HPDE6-E6E7 (cell line): ENCODE measurements around the gene CTNND2.
"Not testable (repeated sequence)": the region's sequence is repeated elsewhere in the genome, so short reads cannot be mapped to it uniquely, and the experiment has no call there.

Experiments used
- DNase-seq: peaks from one replicate; pipeline ENCODE4 v3.0.0; 2011; ENCODE audit warnings: missing footprints; ENCODE audit errors: extremely low spot score

The CTNND2 gene

GRCh38 chr5:11319836-11320580, 584.2 kb downstream of the CTNND2 start:
- DNase-seq = peak; percentile 13

- DNase-seq = not testable (repeated sequence)
These were observed 590.6 kb downstream of the CTNND2 start for GRCh38 chr5:11313694-11314093.

GRCh38 chr5:11311731-11312130, 592.5 kb downstream of the CTNND2 start:
- DNase-seq = no peak

GRCh38 chr5:11311272-11311671, 593.0 kb downstream of the CTNND2 start:
- no peak for DNase-seq

GRCh38 chr5:11310158-11310557, 594.1 kb downstream of the CTNND2 start:
- no peak for DNase-seq

GRCh38 chr5:11306365-11306764, 597.9 kb downstream of the CTNND2 start:
- no peak for DNase-seq

- no peak for DNase-seq
These were observed 599.0 kb downstream of the CTNND2 start for GRCh38 chr5:11305245-11305644.

GRCh38 chr5:11304641-11305040, 599.6 kb downstream of the CTNND2 start:
- DNase-seq = no peak

GRCh38 chr5:11302663-11303062, 601.6 kb downstream of the CTNND2 start:
- no peak for DNase-seq

- no peak for DNase-seq
These were observed 603.1 kb downstream of the CTNND2 start for GRCh38 chr5:11301171-11301570.

- no peak for DNase-seq
These were observed 603.5 kb downstream of the CTNND2 start for GRCh38 chr5:11300736-11301135.

GRCh38 chr5:11298877-11299276, 605.4 kb downstream of the CTNND2 start:
- DNase-seq = no peak

- DNase-seq = no peak
These were observed 610.7 kb downstream of the CTNND2 start for GRCh38 chr5:11293523-11293922.

- DNase-seq = no peak
These were observed 611.4 kb downstream of the CTNND2 start for GRCh38 chr5:11292648-11293356.

GRCh38 chr5:11289733-11290132, 614.5 kb downstream of the CTNND2 start:
- no peak for DNase-seq

GRCh38 chr5:11289208-11289607, 615.0 kb downstream of the CTNND2 start:
- no peak for DNase-seq

GRCh38 chr5:11281842-11282241, 622.4 kb downstream of the CTNND2 start:
- DNase-seq = no peak

- DNase-seq = no peak
These were observed 626.9 kb downstream of the CTNND2 start for GRCh38 chr5:11277323-11277722.

GRCh38 chr5:11273180-11273903, 630.9 kb downstream of the CTNND2 start:
- DNase-seq = no peak

- no peak for DNase-seq
These were observed 634.7 kb downstream of the CTNND2 start for GRCh38 chr5:11269515-11269914.

GRCh38 chr5:11268891-11269290, 635.4 kb downstream of the CTNND2 start:
- DNase-seq = no peak

- DNase-seq = no peak
These were observed 637.9 kb downstream of the CTNND2 start for GRCh38 chr5:11266331-11266730.

- no peak for DNase-seq
These were observed 643.0 kb downstream of the CTNND2 start for GRCh38 chr5:11261241-11261640.
